Measurements from ENCODE around the gene TPX2. TPM values are rescaled to one million over a fixed set of nuclear protein-coding genes. Genes with fewer than 3 reads are reported as not detected.
"Not testable (repeated sequence)": the region's sequence is repeated elsewhere in the genome, so short reads cannot be mapped to it uniquely, and the experiment has no call there.

TPX2 gene
- total RNA-seq, 1 donor from 2014 or later = 8.4 TPM

DNA sequence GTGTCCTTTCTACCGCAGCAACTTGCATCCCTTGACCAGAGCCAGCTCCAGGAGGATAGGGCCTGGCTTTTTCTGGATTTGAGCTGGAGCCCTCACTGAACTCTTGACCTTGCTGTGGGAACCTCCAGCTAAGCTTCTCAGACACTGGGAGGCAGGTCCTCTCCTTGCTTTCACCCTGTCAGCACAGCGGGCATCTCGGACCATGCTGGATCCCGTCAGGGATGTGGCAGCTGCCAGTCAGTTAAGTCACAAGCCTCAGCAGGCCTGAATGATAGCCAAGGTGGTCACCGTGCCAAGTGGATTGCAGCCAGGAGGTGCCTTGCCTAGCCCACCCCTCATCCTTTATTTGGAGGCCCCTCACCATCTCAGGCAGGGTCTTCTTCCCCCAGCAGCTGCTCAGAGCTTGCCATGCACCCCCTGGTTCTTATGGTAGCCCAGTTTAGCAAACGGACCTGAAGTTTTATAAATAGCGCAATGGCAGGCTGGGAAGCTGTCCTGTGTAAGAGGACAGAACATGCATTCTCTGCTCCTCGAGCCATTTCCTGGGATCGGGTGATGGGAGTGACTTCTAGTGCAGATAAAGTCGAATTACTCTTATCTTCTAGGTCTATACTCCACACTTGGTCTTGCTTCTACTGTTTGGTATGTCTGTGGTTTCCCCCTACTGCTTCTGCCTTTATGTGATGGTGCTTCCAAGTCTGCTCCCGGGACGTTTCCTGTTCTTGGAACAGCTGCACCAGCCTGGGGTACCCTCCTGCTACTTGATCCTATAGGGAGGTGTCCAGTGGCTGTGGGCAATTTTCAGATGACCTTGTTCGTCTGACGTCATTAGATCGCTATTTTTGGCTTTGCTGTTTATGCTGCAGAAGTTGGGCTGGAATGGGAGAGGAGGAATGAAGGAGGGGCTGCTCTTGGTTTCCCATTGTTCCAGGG lies 73.0 kb downstream of the TPX2 start:
- Histone ChIP-seq H3K4me3 (ENCODE audit: low read length in 3 of 3) (peak overlapping the region; percentile 48 to 66 (median 50)), H3K9me3 (ENCODE audit: control insufficient read depth in 3 of 3, low read length in 3 of 3) (no peaks in the 10 kb centered on the region), H3K9ac (ENCODE audit: low read depth in 1 of 3, low read length in 3 of 3) (peak overlapping the region; percentile 55 to 86 (median 73)), H3K27me3 (ENCODE audit: control insufficient read depth in 3 of 3, insufficient read depth in 3 of 3, low read length in 3 of 3) (no peaks in the 10 kb centered on the region), H3K27ac (ENCODE audit: low read depth, low read length) (peak overlapping the region; percentile 75), H3K36me3 (ENCODE audit: control insufficient read depth in 3 of 3, insufficient read depth in 3 of 3, low read length in 3 of 3) (no peaks in the 10 kb centered on the region), H3K4me1 (ENCODE audit: control insufficient read depth in 3 of 3, insufficient read depth in 3 of 3, low read length in 3 of 3) (peaks cover 70 to 80% (median 74%) of the 10 kb centered on the region in 3 donors)

DNA sequence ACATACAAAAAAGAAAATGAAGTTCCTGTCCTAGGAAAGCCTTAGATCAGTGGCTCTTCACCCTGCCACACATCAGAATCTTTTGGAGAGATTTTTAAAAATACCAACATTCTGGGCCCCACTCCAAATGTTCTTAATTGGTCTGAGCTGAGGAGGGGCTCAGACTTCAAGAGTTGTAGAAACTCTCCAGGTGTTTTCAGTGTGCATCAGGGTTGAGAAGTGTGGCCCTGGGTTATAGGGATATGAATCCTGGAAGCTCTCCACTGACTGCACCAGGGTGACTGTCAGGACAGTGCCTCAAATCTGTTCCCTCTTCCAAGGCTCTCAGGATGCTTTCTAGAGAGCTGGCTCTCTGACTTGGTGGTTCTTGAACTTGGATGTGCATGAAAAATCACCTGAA lies 74.5 kb downstream of the TPX2 start:
- peak overlapping the region; percentile 75 for H3K27ac ChIP-seq (ENCODE audit: low read depth, low read length)

DNA sequence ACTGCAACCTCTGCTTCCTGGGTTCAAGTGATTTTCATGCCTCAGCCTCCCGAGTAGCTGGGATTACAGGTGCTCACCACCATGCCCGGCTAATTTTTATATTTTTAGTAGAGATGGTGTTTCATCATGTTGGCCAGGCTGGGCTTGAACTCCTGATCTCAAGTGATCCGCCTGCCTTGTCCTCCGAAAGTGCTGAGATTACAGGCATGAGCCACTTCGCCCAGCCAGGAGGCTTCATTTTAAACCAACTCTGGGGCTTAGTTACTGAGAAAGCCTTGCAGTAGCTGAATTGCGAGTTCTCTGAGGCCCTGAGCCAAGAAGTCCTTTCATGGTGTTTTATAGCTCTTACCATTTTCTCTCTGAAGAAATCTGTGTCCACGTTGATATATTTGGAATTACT lies 75.1 kb downstream of the TPX2 start:
- not testable (repeated sequence) for H3K4me3 ChIP-seq (ENCODE audit: low read length in 3 of 3); H3K9ac ChIP-seq (ENCODE audit: low read depth in 1 of 3, low read length in 3 of 3); H3K27me3 ChIP-seq (ENCODE audit: control insufficient read depth in 3 of 3, insufficient read depth in 3 of 3, low read length in 3 of 3); H3K9me3 ChIP-seq (ENCODE audit: control insufficient read depth in 3 of 3, low read length in 3 of 3); H3K36me3 ChIP-seq (ENCODE audit: control insufficient read depth in 3 of 3, insufficient read depth in 3 of 3, low read length in 3 of 3)
- peak overlapping the region; percentile 91 for H3K27ac ChIP-seq (ENCODE audit: low read depth, low read length)
- H3K4me1 ChIP-seq (ENCODE audit: control insufficient read depth in 3 of 3, insufficient read depth in 3 of 3, low read length in 3 of 3) = peaks cover 75 to 90% (median 77%) of the 10 kb centered on the region in 3 donors

More for the DNA sequence above, 74.5 kb downstream of the TPX2 start:
- Histone ChIP-seq H3K9me3 (ENCODE audit: control insufficient read depth in 3 of 3, low read length in 3 of 3) (no peaks in the 10 kb centered on the region), H3K9ac (ENCODE audit: low read depth in 1 of 3, low read length in 3 of 3) (peak overlapping the region in 2 of 3 donors; percentile 19 to 47), H3K4me3 (ENCODE audit: low read length in 3 of 3) (no peak overlapping the region), H3K27me3 (ENCODE audit: control insufficient read depth in 3 of 3, insufficient read depth in 3 of 3, low read length in 3 of 3) (no peaks in the 10 kb centered on the region), H3K4me1 (ENCODE audit: control insufficient read depth in 3 of 3, insufficient read depth in 3 of 3, low read length in 3 of 3) (peaks cover 70 to 84% (median 72%) of the 10 kb centered on the region in 3 donors), H3K36me3 (ENCODE audit: control insufficient read depth in 3 of 3, insufficient read depth in 3 of 3, low read length in 3 of 3) (no peaks in the 10 kb centered on the region)

DNA sequence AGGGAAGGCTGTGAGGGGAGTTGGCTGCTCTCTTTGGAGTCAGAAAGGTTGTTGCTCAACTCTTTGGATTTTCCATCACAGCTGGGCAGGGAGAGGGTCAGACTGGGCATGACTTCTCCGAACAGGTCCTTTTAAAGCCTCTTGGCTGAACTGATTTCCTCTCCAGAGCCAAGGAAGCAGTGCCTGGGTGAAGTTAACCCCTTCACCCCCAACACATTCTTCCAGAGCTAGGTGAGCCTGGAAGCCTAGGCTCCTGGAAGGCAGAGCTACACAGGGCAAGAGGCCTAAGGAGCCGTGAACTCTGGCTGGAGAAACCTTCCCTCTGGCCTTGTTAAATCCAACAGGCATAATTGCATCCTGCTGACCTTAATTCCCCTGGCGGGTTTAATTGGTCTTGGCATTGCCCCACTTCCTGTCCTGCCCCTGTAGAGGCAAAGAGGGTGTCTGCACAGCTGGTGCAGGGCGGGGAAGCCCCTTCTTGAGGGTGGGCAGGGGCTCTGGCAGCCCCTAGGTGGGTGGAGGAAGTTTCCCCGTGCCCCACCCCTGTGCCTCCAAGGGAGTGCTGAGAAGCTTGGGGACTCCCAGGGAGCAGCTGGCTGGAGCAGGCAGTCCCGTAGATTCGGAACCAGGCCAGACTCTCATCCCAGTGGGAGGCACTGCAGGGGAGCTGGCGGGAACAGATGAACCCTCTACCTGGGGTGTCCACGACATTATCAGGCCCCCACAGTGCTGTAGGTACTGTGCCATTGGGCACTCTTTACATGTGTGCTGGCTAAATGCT lies 76.5 kb downstream of the TPX2 start:
- Histone ChIP-seq H3K36me3 (ENCODE audit: control insufficient read depth in 3 of 3, insufficient read depth in 3 of 3, low read length in 3 of 3) (peaks cover 0 to 10% (median 0%) of the 10 kb centered on the region in 3 donors), H3K27ac (ENCODE audit: low read depth, low read length) (peak overlapping the region; percentile 91), H3K4me3 (ENCODE audit: low read length in 3 of 3) (peak overlapping the region; percentile 33 to 63 (median 63)), H3K4me1 (ENCODE audit: control insufficient read depth in 3 of 3, insufficient read depth in 3 of 3, low read length in 3 of 3) (peaks cover 69 to 94% (median 73%) of the 10 kb centered on the region in 3 donors), H3K9ac (ENCODE audit: low read depth in 1 of 3, low read length in 3 of 3) (peak overlapping the region; percentile 67 to 85 (median 70)), H3K27me3 (ENCODE audit: control insufficient read depth in 3 of 3, insufficient read depth in 3 of 3, low read length in 3 of 3) (no peaks in the 10 kb centered on the region), H3K9me3 (ENCODE audit: control insufficient read depth in 3 of 3, low read length in 3 of 3) (no peaks in the 10 kb centered on the region)

DNA sequence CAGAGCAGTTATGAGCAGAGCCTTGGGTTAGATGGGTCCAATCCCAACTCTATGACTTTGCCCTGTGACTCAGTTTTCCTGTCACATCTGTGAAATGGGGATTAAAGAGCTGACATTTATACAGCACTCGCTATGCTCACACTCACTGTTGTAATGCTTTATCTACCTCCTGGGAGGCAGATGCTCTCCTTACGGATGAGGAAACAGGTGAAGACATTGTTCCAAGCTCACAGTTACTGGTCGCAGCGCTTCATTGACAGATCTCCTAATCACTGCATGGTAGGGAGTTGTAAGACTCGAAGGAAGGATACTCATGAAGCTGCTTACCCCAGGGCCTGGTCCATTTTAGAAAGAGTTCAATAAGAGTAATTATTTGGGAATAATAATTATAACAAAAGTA lies 77.1 kb downstream of the TPX2 start:
- H3K27me3 ChIP-seq (ENCODE audit: control insufficient read depth in 3 of 3, insufficient read depth in 3 of 3, low read length in 3 of 3) = no peaks in the 10 kb centered on the region
- peak overlapping the region in 1 of 3 donors; percentile 63 for H3K4me3 ChIP-seq (ENCODE audit: low read length in 3 of 3)
- peaks cover 0 to 14% (median 0%) of the 10 kb centered on the region in 3 donors for H3K36me3 ChIP-seq (ENCODE audit: control insufficient read depth in 3 of 3, insufficient read depth in 3 of 3, low read length in 3 of 3)
- H3K9me3 ChIP-seq (ENCODE audit: control insufficient read depth in 3 of 3, low read length in 3 of 3) = no peaks in the 10 kb centered on the region
- peak overlapping the region in 1 of 3 donors; percentile 85 for H3K9ac ChIP-seq (ENCODE audit: low read depth in 1 of 3, low read length in 3 of 3)
- H3K27ac ChIP-seq (ENCODE audit: low read depth, low read length) = peak overlapping the region; percentile 91
- H3K4me1 ChIP-seq (ENCODE audit: control insufficient read depth in 3 of 3, insufficient read depth in 3 of 3, low read length in 3 of 3) = peaks cover 64 to 91% (median 67%) of the 10 kb centered on the region in 3 donors

DNA sequence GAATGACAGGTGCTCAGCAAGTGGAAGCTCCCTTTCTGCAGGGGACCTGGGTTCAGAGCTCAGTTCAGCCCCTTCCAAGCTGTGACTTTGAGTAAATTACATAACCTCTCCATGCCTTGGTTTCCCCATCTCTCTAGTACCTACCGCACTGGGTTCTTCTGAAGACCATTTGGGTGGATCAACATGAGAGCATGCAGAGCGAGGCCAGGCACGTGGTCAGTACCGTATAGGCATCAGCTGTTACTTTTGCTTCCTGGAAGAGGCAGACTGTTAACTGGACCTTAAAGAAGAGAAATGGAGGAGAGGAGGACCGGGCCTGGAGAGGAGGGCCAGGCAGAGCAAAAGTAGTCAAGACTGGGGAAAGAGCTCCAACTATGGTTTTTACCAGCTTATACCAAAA lies 78.4 kb downstream of the TPX2 start:
- H3K9ac ChIP-seq (ENCODE audit: low read depth in 1 of 3, low read length in 3 of 3) = no peak overlapping the region
- H3K4me3 ChIP-seq (ENCODE audit: low read length in 3 of 3) = no peak overlapping the region
- H3K9me3 ChIP-seq (ENCODE audit: control insufficient read depth in 3 of 3, low read length in 3 of 3) = no peaks in the 10 kb centered on the region
- H3K36me3 ChIP-seq (ENCODE audit: control insufficient read depth in 3 of 3, insufficient read depth in 3 of 3, low read length in 3 of 3) = peaks cover 0 to 16% (median 0%) of the 10 kb centered on the region in 3 donors
- H3K27ac ChIP-seq (ENCODE audit: low read depth, low read length) = no peak overlapping the region
- peaks cover 55 to 87% (median 59%) of the 10 kb centered on the region in 3 donors for H3K4me1 ChIP-seq (ENCODE audit: control insufficient read depth in 3 of 3, insufficient read depth in 3 of 3, low read length in 3 of 3)
- no peaks in the 10 kb centered on the region for H3K27me3 ChIP-seq (ENCODE audit: control insufficient read depth in 3 of 3, insufficient read depth in 3 of 3, low read length in 3 of 3)

DNA sequence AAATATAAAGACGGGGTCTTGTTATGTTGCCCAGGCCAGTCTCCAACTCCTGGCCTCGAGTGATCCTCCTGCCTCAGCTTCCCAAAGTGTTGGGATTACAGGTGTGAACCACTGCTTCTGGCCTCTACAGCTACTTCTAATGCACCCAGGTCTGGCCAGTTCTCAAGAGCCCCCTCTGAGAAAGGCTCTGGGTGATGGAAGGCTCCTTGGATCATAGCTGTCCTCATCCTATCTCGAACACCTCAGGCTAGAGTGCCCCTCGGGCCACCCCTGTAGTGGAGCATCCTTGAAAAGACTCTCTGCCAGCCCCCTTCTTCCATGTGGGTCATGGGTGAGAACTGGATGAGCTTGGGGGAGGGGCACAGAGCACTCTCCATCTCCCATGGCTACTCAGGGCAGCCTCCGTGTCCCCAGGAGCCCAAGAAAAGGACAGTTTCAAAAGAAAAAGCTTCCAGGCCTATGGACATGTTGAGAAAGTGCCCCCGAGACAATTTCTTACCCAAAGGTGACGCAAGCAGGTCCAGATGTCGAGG lies 79.4 kb downstream of the TPX2 start:
- no peaks in the 10 kb centered on the region for H3K9me3 ChIP-seq (ENCODE audit: control insufficient read depth in 3 of 3, low read length in 3 of 3)
- H3K27me3 ChIP-seq (ENCODE audit: control insufficient read depth in 3 of 3, insufficient read depth in 3 of 3, low read length in 3 of 3) = no peaks in the 10 kb centered on the region
- peak overlapping the region; percentile 51 to 97 (median 60) for H3K9ac ChIP-seq (ENCODE audit: low read depth in 1 of 3, low read length in 3 of 3)
- H3K4me1 ChIP-seq (ENCODE audit: control insufficient read depth in 3 of 3, insufficient read depth in 3 of 3, low read length in 3 of 3) = peaks cover 51 to 84% (median 58%) of the 10 kb centered on the region in 3 donors
- H3K36me3 ChIP-seq (ENCODE audit: control insufficient read depth in 3 of 3, insufficient read depth in 3 of 3, low read length in 3 of 3) = peaks cover 2 to 19% (median 5%) of the 10 kb centered on the region in 3 donors
- peak overlapping the region in 2 of 3 donors; percentile 92 for H3K4me3 ChIP-seq (ENCODE audit: low read length in 3 of 3)
- peak overlapping the region; percentile 78 for H3K27ac ChIP-seq (ENCODE audit: low read depth, low read length)

DNA sequence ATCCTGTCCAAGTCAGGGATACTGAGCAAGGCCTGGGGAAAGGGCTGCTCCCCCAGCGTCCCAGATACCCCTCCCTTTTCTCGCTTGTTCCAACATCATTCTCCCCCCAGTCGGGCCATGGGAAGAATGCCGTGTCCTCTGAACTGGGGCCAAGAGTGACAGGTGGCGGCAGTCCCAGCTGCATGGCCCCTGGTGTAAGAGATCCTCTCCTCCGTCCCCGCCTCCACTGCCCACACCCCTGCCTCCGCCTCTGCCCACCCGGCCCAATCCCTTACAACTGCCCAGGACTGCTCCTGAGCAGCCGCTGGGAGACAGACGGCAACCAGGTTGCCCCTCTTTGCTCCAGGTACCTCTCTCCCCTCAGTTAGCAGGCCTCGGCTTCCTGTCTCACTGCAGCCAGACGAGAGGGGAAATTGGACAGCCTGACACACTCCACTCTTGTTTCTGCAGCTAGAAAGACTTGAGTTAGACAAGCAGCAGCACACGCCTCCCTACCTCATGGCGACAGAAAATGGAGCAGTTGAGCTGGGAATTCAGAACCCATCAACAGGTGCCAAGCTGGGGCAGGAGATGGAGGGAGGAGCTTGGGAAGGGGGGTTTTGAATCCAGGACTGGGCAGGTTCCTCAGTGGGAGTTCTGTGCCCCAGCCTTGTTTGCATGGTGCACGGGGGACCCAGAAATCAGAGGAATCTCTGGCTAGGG lies 80.1 kb downstream of the TPX2 start, which contains the start of gene MYLK2:
MYLK2 (plus strand) TSS at position 274 of the 702 bp plus-strand sequence; CDS start at position 499, 225 bp downstream.
- Histone ChIP-seq H3K36me3 (ENCODE audit: control insufficient read depth in 3 of 3, insufficient read depth in 3 of 3, low read length in 3 of 3) (peaks cover 9 to 27% (median 13%) of the 10 kb centered on the region in 3 donors), H3K27ac (ENCODE audit: low read depth, low read length) (peak within 1 kb of the TSS; percentile 78), H3K4me3 (ENCODE audit: low read length in 3 of 3) (peak within 1 kb of the TSS; percentile 89 to 92 (median 92)), H3K27me3 (ENCODE audit: control insufficient read depth in 3 of 3, insufficient read depth in 3 of 3, low read length in 3 of 3) (no peaks in the 10 kb centered on the region), H3K9me3 (ENCODE audit: control insufficient read depth in 3 of 3, low read length in 3 of 3) (no peaks in the 10 kb centered on the region), H3K9ac (ENCODE audit: low read depth in 1 of 3, low read length in 3 of 3) (peak within 1 kb of the TSS; percentile 92 to 97 (median 95)), H3K4me1 (ENCODE audit: control insufficient read depth in 3 of 3, insufficient read depth in 3 of 3, low read length in 3 of 3) (peaks cover 55 to 85% (median 58%) of the 10 kb centered on the region in 3 donors)

DNA sequence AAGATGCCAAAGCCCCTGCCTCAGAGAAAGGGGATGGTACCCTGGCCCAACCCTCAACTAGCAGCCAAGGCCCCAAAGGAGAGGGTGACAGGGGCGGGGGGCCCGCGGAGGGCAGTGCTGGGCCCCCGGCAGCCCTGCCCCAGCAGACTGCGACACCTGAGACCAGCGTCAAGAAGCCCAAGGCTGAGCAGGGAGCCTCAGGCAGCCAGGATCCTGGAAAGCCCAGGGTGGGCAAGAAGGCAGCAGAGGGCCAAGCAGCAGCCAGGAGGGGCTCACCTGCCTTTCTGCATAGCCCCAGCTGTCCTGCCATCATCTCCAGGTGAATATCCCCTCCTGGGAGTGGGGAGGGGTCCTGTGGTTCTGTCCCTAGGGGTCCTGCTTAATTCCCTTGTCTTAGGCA lies 81.1 kb downstream of the TPX2 start:
- no peaks in the 10 kb centered on the region for H3K27me3 ChIP-seq (ENCODE audit: control insufficient read depth in 3 of 3, insufficient read depth in 3 of 3, low read length in 3 of 3)
- H3K9me3 ChIP-seq (ENCODE audit: control insufficient read depth in 3 of 3, low read length in 3 of 3) = no peaks in the 10 kb centered on the region
- H3K9ac ChIP-seq (ENCODE audit: low read depth in 1 of 3, low read length in 3 of 3) = peak overlapping the region; percentile 92 to 97 (median 95)
- peaks cover 58 to 86% (median 58%) of the 10 kb centered on the region in 3 donors for H3K4me1 ChIP-seq (ENCODE audit: control insufficient read depth in 3 of 3, insufficient read depth in 3 of 3, low read length in 3 of 3)
- peak overlapping the region; percentile 89 to 92 (median 92) for H3K4me3 ChIP-seq (ENCODE audit: low read length in 3 of 3)
- H3K27ac ChIP-seq (ENCODE audit: low read depth, low read length) = peak overlapping the region; percentile 78
- H3K36me3 ChIP-seq (ENCODE audit: control insufficient read depth in 3 of 3, insufficient read depth in 3 of 3, low read length in 3 of 3) = peaks cover 19 to 37% (median 23%) of the 10 kb centered on the region in 3 donors
